HUDEP-2 (cell line): Measurements from ENCODE around the gene ERMAP.
A peak's percentile ranks its signal among the peaks of the same experiment; 100 is the strongest.

Experiments used
- DNase-seq, 76 experiments: peaks; one replicate each; lab custom pipeline; 2025; ENCODE audit not compliant: unreplicated experiment in 76 of 76; lab: John Stamatoyannopoulos, UW

Gene ERMAP, protein sequence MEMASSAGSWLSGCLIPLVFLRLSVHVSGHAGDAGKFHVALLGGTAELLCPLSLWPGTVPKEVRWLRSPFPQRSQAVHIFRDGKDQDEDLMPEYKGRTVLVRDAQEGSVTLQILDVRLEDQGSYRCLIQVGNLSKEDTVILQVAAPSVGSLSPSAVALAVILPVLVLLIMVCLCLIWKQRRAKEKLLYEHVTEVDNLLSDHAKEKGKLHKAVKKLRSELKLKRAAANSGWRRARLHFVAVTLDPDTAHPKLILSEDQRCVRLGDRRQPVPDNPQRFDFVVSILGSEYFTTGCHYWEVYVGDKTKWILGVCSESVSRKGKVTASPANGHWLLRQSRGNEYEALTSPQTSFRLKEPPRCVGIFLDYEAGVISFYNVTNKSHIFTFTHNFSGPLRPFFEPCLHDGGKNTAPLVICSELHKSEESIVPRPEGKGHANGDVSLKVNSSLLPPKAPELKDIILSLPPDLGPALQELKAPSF

DNA sequence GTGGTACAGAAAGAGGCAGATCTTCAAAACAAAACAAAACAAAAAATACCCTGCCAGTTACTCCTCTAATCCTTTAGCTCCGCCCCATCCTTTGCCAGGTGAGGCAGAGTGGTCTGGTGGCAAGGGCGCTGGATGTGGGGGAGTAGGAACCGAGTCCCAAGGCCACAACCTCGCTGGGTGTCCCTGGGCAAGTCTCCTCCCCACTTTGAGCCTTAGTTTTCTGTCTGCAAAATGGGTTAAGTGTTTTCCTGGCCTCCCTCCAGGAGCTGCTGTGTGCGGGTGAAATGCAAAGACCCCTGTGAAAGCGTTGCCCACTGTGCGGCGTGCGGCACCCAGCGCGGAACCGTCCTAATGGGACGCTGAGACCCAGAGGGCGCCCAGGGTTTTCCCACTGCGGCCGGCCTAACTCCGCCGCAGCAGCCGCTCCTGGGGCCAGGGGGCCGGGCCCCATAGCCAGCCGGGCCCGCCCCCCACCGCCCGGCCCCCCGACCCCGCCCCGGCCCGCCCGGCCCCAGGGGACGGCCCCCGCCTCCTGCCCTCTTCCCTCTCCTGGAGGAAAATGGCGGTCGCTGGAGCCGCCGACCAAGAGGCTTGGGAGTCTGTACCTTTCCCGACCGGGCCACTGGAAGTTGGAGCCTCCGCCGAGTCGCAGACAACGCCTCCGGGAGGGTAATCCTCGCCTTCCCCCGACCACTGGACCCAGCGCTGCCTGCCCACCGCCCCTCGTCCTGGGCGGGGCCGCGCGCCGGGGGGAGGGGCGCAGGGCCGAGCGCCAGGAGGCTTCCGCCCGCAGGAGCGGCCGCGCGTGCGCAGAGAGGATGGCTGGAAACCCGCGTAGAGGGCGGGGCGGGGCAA lies at the start of gene ERMAP, which contains the start of gene SVBP:
TSS of gene ERMAP (plus strand) at position 538 of the 855 bp plus-strand sequence. CDS start 13,327 bp downstream, outside the sequence.
TSS of gene SVBP (minus strand) at position 813 of the 855 bp plus-strand sequence. CDS start 853 bp downstream, outside the sequence.
- peak in 74 of 76 experiments; percentile 11 to 93 (median 82) for DNase-seq

DNA sequence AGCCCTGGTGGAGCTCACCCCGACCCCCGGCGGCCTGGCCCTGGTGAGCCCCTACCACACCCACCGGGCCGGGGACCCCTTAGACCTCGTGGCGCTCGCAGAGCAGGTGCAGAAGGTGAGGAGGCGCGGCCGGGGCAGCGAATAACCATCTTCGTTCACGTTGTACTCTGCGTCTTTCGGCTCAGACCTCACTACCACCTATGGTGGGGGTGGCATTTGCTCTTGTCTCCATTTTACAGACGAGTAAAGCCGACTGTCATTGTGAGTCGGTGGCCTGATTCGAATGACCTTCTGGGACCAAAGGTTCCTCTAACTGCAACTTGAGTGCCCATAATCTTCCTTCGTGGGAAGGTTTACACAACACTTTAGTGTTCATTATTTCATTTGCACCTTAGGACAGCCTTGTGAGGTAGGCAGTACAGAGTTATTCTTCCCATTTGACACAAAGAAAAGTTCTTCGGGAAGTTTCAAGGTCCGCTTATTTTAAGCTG lies 49.4 kb upstream of the ERMAP start:
- DNase-seq = peak in 8 of 76 experiments; percentile 18 to 74 (median 35)

DNA sequence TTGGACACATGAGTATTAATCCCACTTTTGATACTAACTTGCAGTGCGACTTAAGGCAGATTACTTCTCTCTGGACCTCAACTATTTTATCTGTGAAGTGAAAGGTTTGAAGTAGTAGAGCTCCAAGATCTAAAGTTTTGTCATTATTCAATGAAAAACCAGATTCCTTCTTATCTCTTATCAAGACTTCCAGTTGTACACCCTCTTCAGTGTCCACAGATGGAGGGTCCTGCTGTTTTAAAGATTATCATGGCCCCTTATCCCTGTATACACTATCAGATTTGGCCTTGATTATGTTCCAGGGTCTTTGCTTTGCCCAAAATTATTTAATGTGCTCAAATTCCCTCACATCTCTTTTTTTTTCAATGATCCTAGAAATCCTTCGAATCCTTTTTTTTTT lies 48.8 kb upstream of the ERMAP start:
- DNase-seq = no peak

DNA sequence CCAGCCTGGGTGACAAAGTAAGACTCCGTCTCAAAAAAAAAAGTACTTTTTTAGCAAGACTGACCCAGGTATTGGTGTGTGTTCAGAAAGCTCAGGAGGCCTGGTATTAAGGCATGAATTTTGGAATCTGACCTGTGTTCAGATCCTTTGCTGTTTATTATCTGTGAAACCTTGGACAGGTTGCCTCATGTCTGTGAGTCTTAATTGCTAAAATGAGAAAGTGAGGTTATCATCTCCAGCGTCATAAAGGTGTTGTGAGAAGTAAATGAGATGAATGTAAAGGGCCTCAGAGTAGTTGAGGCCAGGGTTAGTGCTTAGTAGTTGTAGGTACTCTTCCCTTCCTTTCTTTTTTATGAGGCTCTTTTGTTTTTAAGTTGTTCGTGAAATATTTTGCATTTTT lies 47.1 kb upstream of the ERMAP start:
- DNase-seq = no peak

DNA sequence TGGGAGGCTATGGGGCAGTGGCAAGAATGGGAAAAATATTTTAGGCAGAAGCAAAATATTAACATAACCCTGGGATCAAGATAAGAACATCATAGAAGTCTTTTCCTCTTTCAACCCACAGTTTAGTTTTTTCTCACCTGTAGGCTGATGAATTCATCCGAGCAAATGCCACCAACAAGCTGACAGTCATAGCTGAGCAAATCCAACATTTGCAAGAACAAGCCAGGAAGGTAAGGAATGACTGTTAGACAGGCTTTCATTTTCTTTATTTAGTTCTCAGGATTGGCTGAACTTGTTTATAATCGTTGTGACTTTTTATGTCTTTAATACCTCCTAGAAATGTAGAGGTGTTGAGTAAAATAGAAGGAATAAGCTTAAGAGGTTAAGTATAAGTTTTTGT lies 43.5 kb upstream of the ERMAP start:
- DNase-seq = no peak

DNA sequence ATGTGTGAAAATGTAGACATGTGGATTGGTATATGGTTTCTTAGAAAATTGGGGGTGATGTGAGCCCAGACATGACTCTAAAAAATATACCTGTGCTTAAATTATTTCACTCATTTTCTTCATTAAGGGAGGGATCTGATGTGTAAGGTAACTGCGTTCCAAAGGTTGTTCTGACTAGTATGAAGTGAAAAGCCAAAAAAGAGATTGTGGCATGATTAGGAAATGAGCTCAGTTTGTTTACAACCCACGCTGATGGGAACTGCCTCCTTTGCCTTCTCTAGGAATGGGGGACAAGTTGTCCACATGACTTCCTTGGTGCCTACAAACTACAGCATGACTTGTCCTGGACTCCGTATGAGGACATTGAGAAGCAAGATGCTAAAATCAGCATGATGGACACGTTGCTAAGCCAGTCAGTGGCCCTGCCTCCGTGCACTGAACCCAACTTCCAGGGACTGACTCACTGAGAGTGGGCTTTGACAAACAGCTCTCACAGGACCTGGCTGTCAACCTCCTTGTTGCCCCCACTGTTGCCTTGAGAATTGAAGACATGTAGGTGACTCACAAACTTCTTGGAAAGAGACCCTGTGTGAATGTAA lies 41.9 kb upstream of the ERMAP start:
- DNase-seq = no peak

DNA sequence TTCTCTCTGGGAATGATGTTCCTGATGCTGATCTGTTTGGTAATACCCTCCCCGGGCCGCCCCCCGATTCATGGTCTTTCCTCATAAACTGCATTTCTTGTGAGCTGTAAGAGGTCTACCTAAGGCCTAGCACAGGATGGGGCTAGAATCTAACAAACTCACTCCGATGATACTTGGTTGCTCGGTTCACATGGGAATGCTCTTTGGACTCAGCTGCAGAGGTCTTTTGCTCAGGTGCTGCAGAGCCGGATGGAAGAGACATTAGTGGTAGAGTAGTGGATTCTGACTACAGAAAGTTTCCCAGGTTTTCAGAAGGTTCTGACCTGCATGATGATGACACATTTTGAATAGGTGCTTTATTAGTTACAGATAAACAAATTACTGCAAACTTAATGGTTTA lies 40.4 kb upstream of the ERMAP start:
- DNase-seq = no peak

DNA sequence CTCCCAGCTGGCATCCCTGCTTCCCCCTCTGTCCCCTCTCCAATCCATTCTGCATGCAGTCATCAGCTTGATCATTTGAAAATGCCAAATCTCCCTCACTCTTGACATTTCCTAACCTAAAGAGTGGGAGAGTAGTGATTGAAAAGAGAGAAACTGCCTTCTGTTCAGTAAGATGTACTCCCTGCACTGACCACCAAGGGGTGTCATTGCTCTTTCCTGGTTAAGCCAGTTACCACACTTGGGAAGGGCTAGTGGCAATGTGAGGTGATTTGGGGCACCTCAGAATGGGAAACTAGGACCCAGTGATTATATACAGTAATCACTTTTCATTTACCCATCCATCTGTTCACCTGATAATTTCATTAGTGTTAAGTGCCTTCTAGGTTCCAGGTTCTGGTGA lies 39.1 kb upstream of the ERMAP start:
- peak in 41 of 76 experiments; percentile 4 to 60 (median 35) for DNase-seq

DNA sequence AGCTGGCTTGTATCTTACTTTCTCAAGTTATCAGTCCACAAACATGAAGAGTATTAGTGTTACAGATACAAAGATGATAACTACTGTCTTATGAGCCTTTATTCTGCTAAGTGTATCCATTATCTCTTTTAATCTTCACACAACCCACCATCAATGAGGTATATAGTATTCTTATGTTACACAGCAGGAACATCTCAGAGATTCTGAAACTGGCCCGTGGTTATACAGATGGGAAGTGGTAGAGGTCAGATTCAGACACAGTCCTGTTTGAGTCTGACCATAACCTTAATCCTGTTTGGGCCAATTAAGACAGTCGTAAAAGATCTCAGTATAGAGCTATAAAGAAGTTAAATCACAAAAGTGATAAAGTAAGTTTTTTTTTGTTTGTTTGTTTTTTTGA lies 37.2 kb upstream of the ERMAP start:
- DNase-seq = no peak

DNA sequence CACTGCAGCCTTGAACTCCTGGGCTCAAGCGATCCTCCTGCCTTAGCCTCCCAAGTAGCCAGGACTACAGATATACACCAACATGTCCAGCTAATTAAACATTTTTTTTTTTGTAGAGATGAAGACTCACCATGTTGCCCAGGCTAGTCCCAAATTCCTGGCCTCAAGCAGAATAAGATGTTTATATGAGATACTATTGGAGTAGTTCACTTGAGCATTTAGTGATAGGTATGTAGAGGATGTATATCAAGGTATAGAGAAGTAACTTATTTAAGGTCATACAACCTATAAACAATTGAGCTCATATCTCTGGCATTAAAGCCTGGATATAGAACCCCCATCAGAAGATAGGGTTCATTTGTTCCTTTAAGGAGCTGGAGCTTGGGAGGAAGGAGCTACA lies 36.7 kb upstream of the ERMAP start:
- DNase-seq = no peak

DNA sequence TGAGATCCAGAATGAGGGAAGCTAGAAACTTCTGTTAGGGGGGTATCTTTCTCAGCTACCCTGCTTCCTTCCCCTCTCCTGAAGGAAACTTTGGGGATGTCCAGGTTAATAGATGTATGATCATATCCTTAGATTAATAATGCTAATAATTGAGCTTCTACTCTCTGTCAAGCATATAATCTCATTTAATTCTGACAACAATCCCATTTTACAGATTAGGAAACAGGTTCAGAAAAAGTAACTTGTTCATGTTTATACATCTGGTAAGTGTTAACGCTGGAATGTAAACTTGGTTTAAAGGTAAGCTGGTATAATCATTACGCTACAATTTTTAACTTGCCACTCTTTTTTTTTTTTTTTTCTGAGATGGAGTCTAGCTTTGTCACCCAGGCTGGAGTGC lies 33.8 kb upstream of the ERMAP start:
- no peak for DNase-seq

DNA sequence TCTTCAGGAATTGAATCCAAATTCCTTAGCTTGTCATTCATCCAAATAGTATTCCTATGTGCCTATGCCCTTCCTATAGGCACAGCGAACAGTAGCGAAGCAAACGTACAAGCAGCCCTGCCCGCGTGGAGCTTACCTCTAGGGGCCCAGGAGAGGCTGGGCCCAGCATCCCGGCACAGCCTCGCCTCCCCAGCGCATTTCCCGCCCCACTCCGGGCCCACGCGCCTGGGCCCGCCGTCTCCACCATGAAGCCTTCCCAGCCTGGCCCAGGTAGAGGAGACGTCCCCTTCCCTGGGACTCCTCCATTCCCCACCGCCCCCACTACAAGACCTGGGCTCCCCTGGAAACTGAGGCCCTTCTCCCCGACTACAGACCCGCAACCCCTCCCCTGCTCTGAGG lies 32.4 kb upstream of the ERMAP start:
- no peak for DNase-seq

DNA sequence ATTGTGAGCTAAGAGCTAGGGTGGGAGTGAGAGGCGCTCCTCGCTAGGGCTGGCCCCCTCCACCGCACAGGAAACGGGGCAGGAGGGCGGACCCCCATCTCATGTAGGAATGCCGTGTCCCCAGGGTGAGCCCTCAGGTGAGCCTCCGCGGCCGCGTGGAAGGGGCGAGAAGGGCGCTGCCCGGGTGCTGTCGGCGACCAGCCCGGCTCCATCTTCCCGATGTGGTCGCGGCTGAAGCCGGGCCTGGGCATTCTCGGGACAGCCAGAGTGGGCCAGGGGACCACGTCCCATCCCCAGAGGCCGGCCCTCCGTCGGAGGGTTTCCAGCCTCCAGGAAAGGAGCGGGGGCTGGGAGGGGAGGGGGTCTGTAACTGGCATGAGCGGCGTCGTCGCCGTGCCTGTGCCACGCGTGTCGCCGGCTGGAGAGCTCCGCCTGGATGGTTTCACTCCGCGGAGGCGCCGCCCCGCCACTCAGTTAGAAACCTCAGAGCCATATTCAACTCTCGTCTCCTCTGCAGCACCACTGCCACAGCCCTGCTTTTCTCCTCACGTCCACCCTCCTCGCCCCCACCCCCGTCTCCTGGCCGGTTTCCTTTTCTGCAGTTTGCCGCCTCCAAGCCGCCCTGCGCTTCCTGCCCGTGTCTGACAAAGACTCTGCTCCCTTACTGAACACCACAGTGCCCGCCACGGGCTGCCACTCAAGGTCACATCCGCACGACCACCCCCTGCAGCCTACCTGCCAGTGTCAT lies 31.8 kb upstream of the ERMAP start, which contains the start of gene TMEM269:
TSS of gene TMEM269 (plus strand) at position 46 of the 748 bp plus-strand sequence. CDS start 4,903 bp downstream, outside the sequence.
- no peak for DNase-seq

DNA sequence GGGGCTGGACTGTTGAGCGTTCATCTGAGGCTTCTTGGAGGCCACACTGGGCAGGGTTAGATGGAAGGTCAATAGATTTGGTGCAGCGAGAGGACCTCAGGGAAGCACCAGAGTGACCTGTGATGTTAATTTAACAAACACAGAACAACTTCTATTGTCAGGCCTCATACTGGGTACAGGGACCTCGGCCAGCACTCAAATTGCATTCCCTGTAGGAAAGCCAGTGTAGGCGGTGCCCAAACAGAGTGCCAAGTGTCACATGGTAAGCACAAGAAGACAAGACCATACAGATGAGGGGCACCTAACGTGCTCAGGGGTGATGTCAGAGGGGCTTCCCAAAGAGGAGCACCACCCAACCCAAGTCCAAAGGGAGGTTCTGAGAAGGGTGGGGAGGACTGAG lies 30.8 kb upstream of the ERMAP start:
- no peak for DNase-seq

DNA sequence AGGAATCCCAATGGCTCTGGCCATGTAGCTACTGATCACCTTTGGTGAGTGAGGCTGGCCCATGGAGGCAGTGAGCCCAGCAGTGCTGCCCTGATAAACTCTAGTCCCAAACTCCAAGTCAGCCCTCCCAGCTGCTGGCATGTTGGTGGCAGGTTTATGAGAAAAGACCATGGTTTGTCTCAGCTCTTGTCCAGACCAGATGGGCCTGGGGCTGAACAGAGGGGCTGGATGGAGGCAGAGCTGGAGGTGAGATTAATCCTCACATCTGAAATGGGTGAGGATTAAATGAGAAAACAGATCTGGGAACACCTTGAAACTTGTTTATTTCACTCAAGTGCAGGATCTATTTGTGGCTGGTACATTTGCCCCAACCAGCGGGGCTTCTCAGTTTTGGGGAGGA lies 28.9 kb upstream of the ERMAP start:
- no peak for DNase-seq

DNA sequence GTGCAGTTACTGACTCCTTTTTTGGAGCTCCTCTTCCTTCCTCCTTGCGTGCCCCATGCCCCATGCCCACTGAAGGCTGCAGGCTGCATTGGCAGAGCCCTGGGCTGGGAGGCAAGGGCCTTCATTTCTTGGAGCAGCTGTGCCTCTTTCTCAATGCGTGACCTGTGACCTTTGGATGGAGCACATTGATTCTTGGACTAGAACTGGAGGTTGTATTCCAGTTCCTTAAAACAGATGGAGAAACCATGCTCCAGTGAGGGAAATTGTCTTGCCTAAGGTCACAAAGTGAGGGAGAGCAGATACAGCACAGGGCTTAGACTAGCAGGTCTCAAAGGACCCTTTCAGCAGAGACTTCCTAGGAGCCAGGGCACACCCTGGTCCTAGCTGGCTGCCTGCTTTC lies 23.1 kb upstream of the ERMAP start:
- no peak for DNase-seq

DNA sequence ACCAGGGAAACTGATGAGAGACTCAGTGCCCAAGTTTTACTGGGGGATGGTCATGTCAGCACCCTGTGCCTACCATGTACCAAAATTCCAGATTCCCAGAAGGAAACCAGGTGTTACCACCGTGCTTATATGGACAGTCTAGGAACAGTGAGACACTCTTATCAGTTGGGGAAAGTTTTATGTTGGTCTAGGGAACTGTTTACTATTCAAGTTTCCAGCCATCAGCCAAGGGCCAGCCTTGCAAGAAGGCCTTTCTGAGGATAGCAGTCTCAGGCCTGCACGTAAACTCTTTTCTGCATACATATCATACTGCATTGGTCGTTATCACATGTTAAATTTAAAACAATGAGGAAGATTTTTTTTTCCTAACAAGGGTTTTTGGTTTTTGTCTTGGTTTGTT lies 19.5 kb upstream of the ERMAP start:
- DNase-seq = no peak

DNA sequence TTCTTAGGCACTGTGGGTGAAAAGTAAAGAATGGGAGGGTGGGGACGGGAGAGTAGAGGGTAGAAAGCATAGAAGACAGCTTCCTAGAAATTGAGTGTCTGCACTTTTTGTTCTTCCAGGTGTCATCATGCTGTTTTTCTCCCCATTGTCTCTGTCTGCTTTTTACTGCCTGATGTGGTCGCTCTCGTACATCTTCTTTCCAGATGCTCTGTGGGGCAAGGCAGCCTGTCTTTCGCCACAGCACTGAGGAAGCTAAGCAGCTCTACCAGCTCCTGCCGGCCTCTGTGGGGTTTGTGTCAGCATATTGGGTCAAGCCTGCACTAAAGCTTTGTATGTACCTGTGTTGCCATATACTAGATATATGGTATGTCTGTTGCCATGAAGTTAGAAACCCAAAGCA lies 18.9 kb upstream of the ERMAP start:
- no peak for DNase-seq

DNA sequence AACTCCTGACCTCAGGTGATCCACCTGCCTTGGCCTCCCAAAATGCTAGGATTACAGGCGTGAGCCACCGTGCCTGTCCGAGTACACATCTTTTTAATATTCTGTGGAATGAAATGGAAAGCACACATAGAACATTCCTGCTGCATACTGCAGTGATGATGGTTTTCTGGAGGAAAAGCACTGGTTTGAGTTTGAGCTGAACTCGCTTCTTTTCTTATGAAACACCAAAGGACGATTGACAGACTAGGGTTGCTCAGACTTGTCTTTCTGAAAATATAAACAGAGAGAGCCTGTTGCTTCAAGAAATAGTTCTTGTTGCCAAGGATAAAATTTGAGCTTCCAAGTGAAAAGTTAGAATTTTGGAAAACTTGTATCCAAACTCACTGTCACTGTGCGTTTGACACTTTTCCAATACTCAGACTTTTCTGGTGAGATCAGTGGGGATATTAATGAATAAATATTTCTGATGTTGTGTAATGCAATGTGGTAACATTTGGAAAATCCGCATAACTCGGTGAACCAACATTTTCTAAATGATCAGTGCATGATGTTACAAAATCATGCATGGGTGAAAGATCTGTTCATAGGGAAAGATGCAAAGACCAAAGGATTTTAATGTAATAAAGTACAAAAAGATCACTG lies 15.0 kb upstream of the ERMAP start:
- DNase-seq = no peak

DNA sequence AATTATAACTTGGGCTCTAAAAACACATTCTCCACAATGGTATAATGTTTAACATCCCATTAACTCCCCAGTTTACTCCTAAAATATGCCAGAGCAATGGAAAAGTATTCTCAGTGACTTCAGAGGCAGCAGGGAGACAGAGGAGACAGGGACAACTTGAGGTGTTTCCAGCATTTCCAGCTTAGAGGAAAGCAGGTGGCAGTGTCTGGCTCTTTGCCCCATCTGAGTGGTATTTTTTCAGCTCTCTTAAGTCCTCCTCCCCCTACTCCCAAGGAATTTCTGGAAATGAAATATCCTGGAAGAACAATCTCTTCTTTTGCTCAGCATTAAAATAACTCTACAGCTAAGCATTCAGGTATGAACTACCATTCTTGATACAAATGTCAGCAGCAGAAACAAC lies 10.8 kb upstream of the ERMAP start:
- no peak for DNase-seq
